ENCODE data around the gene FBLN5.
A peak's percentile ranks its signal among the peaks of the same experiment; 100 is the strongest.

Gene FBLN5

DNA sequence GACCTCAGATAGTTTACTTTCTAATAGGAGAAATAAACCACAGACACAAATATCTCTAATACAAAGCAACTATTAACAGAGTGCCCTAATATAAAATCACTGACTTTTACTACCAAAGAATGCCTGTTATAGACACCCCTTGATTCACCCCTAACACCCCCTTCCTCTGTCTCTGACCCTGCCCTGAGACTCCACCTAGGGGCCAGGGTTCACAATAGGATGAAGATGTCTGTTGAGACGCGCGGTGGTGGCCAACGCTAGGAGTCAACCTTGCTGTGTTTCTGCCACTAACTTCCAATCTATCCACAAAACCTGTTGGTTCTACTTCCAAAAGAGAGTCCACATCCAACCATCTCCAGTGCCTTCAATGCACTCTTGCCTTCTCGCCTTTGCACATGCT, 69.2 kb downstream of the FBLN5 start:
- no peak overlapping the region for H3K4me3 ChIP-seq (ENCODE audit: low read depth, low read length)
- DNase-seq (ENCODE audit: low read depth): no peak
- TF ChIP-seq, protein P1, sequence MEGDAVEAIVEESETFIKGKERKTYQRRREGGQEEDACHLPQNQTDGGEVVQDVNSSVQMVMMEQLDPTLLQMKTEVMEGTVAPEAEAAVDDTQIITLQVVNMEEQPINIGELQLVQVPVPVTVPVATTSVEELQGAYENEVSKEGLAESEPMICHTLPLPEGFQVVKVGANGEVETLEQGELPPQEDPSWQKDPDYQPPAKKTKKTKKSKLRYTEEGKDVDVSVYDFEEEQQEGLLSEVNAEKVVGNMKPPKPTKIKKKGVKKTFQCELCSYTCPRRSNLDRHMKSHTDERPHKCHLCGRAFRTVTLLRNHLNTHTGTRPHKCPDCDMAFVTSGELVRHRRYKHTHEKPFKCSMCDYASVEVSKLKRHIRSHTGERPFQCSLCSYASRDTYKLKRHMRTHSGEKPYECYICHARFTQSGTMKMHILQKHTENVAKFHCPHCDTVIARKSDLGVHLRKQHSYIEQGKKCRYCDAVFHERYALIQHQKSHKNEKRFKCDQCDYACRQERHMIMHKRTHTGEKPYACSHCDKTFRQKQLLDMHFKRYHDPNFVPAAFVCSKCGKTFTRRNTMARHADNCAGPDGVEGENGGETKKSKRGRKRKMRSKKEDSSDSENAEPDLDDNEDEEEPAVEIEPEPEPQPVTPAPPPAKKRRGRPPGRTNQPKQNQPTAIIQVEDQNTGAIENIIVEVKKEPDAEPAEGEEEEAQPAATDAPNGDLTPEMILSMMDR (IDR thresholded peaks at IDR 0.05; ENCODE audit: low read depth, low read length): no peak
- TF ChIP-seq, protein P2, sequence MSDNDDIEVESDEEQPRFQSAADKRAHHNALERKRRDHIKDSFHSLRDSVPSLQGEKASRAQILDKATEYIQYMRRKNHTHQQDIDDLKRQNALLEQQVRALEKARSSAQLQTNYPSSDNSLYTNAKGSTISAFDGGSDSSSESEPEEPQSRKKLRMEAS (IDR thresholded peaks at IDR 0.05; ENCODE audit: low read depth, low read length): no peak

DNA sequence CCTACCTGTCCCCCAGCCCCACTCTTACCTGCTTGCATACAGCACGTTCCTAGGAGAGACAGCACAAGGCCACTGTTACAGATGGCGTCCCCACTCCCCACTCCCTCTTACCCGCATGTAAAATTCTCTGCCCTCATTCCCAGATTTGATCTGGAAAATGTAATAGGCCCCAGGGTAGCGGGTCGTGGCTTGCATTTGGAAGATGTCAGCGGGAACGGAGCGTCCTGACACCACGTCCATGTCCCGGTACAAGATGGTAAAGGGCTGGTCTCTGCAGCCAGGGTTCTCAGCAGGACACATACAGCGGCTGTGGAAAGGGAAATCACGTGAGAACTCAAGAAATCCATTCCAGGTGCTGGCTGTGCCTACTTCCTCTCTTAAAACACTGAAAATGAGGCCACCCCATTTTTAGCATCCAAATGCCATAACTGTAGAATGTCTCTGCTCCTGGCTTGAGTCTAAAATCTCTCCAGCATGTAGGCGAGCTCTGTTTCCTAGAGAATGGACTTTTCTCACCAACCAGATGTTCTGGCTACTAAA, 70.0 kb downstream of the FBLN5 start:
- TF ChIP-seq POLR2A (IDR thresholded peaks at IDR 0.05; ENCODE audit: extremely low read depth, insufficient read length): no peak
- TF ChIP-seq, protein P2 (IDR thresholded peaks at IDR 0.05; ENCODE audit: low read depth, low read length): no peak
- TF ChIP-seq, protein P1 (IDR thresholded peaks at IDR 0.05; ENCODE audit: low read depth, low read length): no peak
- no peak for TF ChIP-seq MYC (IDR thresholded peaks at IDR 0.05; ENCODE audit: low read depth, low read length)
- DNase-seq (ENCODE audit: low read depth): no peak
- H3K4me3 ChIP-seq (ENCODE audit: low read depth, low read length): no peak overlapping the region

DNA sequence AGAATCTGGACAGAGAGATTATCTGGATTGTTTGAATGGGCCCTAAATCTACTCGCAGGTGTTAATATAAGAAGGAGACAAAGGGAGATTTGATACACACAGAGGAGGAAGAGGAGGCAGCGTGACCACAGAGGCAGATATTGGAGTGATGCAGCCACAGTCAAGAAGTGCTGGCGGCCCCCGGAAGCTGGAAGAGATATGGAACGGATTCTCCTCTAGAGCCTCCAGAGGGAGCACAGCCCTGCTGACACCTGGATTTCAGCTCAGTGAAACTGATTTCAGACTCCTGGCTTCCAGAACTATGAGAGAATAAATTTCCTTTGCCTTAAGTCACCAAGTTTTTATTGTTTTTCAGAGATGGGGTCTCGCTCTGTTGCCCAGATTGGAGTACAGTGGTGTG, 71.0 kb downstream of the FBLN5 start:
- no peak overlapping the region for H3K4me3 ChIP-seq (ENCODE audit: low read depth, low read length)
- TF ChIP-seq POLR2A (IDR thresholded peaks at IDR 0.05; ENCODE audit: extremely low read depth, insufficient read length) (no peak), MYC (IDR thresholded peaks at IDR 0.05; ENCODE audit: low read depth, low read length) (no peak)
- TF ChIP-seq, protein P1 (IDR thresholded peaks at IDR 0.05; ENCODE audit: low read depth, low read length): no peak
- TF ChIP-seq, protein P2 (IDR thresholded peaks at IDR 0.05; ENCODE audit: low read depth, low read length): no peak
- no peak for DNase-seq (ENCODE audit: low read depth)

DNA sequence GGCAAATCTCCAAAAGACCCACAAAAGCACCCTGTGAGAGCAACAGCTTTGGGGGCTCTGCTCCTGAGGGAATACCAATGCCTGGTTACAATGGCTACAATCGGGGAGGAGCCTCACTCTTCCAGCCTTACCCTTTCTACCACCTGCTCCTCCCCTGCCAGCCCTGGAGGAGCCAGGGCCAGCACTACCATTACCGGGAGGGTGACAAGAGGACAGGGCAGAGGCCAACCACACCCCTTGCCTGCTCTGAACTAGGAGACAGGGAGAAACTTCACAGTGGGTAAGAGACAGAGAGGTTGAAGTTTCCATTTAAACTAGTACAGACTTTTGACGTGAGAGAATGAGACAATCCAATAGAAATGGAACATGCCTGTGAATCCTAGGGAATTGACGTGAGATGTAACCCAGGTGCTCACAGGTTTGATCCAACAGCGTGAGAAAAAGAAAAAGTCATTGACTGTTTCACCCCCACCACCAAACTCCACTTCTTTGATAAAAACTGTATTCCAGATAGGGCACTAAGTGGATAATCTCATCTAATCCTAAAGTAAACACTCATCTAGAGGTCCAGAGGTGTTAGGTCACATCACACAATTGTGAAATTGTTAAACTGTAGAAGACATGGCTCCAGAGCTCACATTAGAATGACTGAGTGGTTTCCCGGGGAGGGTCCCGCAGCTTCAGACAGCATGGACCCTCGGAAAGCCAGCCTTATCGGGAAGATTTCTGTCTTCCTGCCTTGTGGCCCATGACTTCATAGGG, 71.8 kb downstream of the FBLN5 start:
- H3K4me3 ChIP-seq (ENCODE audit: low read depth, low read length): no peak overlapping the region
- no peak for DNase-seq (ENCODE audit: low read depth)
- TF ChIP-seq POLR2A (IDR thresholded peaks at IDR 0.05; ENCODE audit: extremely low read depth, insufficient read length) (no peak), MYC (IDR thresholded peaks at IDR 0.05; ENCODE audit: low read depth, low read length) (no peak)
- TF ChIP-seq, protein P2 (IDR thresholded peaks at IDR 0.05; ENCODE audit: low read depth, low read length): no peak
- TF ChIP-seq, protein P1 (IDR thresholded peaks at IDR 0.05; ENCODE audit: low read depth, low read length): no peak

DNA sequence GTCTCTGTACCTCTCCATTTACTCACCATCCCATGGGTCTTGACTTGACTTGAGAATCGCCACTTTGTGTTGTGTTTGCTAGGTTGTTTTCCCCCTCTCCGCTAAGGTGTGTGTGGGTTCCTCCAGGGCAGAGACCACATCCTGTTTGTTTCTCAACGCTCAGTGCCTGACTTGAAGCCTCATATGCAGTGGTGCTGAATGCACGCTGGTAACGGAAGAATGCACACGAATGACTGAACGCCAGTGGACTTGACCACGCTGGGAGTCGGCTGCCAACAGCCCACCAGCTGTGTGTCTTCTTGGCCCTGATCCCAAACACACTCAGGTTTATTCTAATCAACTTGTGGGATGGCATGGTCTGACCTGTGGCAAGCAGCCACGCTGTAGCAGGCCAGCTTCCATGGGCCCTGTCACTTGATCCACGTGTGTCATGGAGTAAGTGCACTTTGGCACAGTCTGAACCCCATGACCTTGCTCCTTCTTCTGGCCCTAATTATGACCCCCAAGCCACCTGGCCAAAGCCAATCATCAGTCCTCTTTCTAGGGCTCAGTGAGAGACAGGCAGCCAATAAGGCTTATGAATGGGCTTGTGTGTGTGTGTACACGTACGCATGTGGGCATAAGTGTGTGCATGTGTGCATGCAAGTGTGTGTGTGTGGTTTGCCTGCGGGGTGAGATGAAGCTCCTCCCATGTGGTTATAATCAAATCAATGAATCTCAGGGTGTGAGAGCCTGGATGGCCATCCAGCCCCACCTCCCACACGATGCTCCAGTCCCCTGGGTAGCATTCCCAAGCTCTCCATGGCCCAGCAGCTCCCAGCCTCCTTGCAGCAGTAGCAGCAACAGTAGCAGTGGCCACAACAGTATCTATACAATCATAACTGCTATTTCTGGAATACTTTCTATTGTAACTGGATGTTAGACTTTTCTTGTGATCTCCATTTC, 73.8 kb downstream of the FBLN5 start:
- peak; percentile 62 for DNase-seq (ENCODE audit: low read depth)
- no peak overlapping the region for H3K4me3 ChIP-seq (ENCODE audit: low read depth, low read length)
- TF ChIP-seq, protein P1 (IDR thresholded peaks at IDR 0.05; ENCODE audit: low read depth, low read length): no peak
- no peak for TF ChIP-seq POLR2A (IDR thresholded peaks at IDR 0.05; ENCODE audit: extremely low read depth, insufficient read length)
- TF ChIP-seq MYC (IDR thresholded peaks at IDR 0.05; ENCODE audit: low read depth, low read length): no peak
- TF ChIP-seq, protein P2 (IDR thresholded peaks at IDR 0.05; ENCODE audit: low read depth, low read length): no peak; the same call in 1 of the 2 replicates
